HUES6 (cell line): ENCODE measurements around the gene OLFML3.

ENCODE experiments used
- H3K27ac ChIP-seq: 2 replicates; pipeline ENCODE4 v1.7.0; 2013; ENCODE audit warnings: low read depth, mild to moderate bottlenecking, low read length, inconsistent platforms
- H3K27me3 ChIP-seq: 2 replicates; pipeline ENCODE4 v1.6.1; 2013; ENCODE audit warnings: low read length; ENCODE audit not compliant: control insufficient read depth, insufficient read depth
- H3K36me3 ChIP-seq: 2 replicates; pipeline ENCODE4 v1.6.1; 2013; ENCODE audit warnings: low read length; ENCODE audit not compliant: control insufficient read depth, insufficient read depth
- H3K4me1 ChIP-seq: 2 replicates; pipeline ENCODE4 v1.6.1; 2013; ENCODE audit warnings: low read length; ENCODE audit not compliant: control insufficient read depth, insufficient read depth
- H3K4me3 ChIP-seq: 2 replicates; pipeline ENCODE4 v1.5.1; 2013; ENCODE audit warnings: low read depth, low read length
- H3K9ac ChIP-seq: one replicate; pipeline ENCODE4 v1.6.1; 2013; ENCODE audit warnings: mild to moderate bottlenecking, low read length
- H3K9me3 ChIP-seq: 2 replicates; pipeline ENCODE4 v1.6.1; 2013; ENCODE audit warnings: low read depth, low read length; ENCODE audit not compliant: control insufficient read depth, insufficient read depth

OLFML3 gene

GRCh38 chr1:113978863-113979702 lies at the start of gene OLFML3:
Gene OLFML3, plus strand, starts transcription at chr1:113979474. Its CDS starts 43 bp downstream, at chr1:113979517.
- H3K27me3 ChIP-seq, result no peaks in the 10 kb centered on the region
- H3K27ac ChIP-seq, result peak within 1 kb of the TSS; percentile 78
- H3K4me3 ChIP-seq, result peak within 1 kb of the TSS; percentile 53
- peaks cover 26% of the 10 kb centered on the region for H3K36me3 ChIP-seq
- H3K4me1 ChIP-seq, result peaks cover 82% of the 10 kb centered on the region
- H3K9me3 ChIP-seq, result no peaks in the 10 kb centered on the region
- peak within 1 kb of the TSS; percentile 86 for H3K9ac ChIP-seq

GRCh38 chr1:113929750-113930498 lies 49.4 kb upstream of the OLFML3 start:
- Histone ChIP-seq H3K27ac (peak overlapping the region; percentile 12; the same call in 1 of the 2 replicates), H3K36me3 (no peaks in the 10 kb centered on the region), H3K4me1 (peaks cover 18% of the 10 kb centered on the region), H3K27me3 (no peaks in the 10 kb centered on the region), H3K4me3 (peak overlapping the region; percentile 99), H3K9me3 (no peaks in the 10 kb centered on the region), H3K9ac (peak overlapping the region; percentile 89)

DNA sequence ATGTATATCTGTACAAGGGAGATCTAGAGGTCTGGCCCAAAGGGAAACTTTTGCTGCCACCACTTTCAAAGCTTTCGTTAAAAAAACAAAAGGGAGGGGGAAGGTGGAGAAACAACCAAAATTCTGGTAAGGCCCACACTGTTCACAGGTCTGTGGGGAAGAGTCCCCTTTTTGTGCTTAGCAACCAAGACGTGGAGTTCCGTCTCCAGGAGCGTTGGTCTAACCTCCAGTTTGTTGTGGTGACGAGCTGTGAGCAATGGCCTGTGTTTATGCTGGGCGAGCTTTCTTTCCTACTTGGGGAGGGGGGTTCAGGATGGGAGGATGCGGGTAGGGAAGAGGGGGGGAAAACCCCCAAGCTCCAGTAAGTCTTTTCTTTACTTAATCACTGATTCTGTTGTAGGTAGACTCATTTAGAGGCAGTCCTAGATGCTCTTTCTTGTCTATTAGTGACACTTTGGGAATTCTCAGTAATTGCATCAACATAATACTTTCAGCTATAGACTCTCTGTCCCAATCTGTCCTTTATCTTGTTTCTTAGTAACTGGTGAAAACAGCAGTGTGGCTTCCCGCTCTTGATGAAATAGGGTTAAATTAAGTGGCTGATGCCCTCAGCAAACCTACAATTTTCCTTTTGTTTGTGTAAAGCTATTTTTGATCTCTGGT lies 48.6 kb upstream of the OLFML3 start:
- Histone ChIP-seq H3K9me3 (peaks cover 4% of the 10 kb centered on the region; the same call in 1 of the 2 replicates), H3K4me3 (peak overlapping the region; percentile 99), H3K36me3 (no peaks in the 10 kb centered on the region), H3K27me3 (no peaks in the 10 kb centered on the region), H3K27ac (no peak overlapping the region), H3K4me1 (peaks cover 18% of the 10 kb centered on the region), H3K9ac (peak overlapping the region; percentile 89)

- peak overlapping the region; percentile 99; the same call in 1 of the 2 replicates for H3K4me3 ChIP-seq
Measured at GRCh38 chr1:113931451-113931851, 47.8 kb upstream of the OLFML3 start.

DNA sequence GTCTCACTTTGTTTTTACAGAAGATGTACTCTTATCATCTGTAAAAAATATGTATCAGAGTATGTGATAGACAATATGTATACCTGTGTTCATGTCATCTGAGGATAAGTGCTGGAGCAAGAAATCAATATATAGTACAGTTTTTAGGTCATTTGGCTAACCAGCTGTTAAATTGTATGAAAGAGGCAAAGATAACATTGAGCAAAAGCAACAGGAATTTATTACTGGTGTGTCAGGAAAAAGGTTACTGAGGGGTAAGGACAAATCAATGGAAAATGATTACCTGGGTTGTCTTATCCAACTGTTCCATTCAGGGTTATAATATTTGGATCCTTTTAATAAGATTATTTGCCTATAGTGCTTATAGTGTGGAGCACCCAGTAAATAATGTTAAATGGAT lies 45.3 kb upstream of the OLFML3 start:
- Histone ChIP-seq H3K9me3 (peaks cover 4% of the 10 kb centered on the region; the same call in 1 of the 2 replicates), H3K27me3 (no peaks in the 10 kb centered on the region), H3K9ac (no peak overlapping the region), H3K36me3 (no peaks in the 10 kb centered on the region), H3K4me3 (no peak overlapping the region), H3K4me1 (peaks cover 30% of the 10 kb centered on the region), H3K27ac (no peak overlapping the region)

More at GRCh38 chr1:113931451-113931851, 47.8 kb upstream of the OLFML3 start:
- H3K4me1 ChIP-seq, result peaks cover 18% of the 10 kb centered on the region
- no peaks in the 10 kb centered on the region for H3K27me3 ChIP-seq
- H3K9me3 ChIP-seq, result peaks cover 4% of the 10 kb centered on the region; the same call in 1 of the 2 replicates
- no peak overlapping the region for H3K9ac ChIP-seq
- H3K27ac ChIP-seq, result no peak overlapping the region
- no peaks in the 10 kb centered on the region for H3K36me3 ChIP-seq

DNA sequence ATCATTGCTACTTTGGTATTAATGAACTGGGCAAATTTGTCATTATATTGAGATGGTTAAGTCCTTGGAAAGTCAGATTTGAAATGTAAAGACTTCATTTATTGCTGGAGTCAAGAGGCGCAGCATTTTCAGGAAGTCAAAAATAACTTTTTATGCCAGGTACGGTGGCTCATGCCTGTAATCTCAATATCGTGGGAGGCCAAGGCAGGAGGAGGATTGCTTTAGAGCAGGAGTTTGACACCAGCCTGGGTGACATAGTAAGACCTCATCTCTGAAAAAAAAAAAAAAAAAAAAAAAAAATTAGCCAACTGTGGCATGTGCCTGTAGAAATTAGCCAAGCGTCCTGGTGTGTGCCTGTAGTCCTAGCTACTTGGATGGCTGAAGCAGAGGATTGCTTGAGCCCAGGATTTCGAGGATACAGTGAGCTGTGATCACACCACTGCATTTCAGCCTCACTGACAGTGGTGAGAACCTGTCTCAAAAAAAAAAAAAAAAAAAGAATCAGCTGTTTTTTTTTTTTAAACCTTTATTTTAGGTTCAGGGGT lies 44.7 kb upstream of the OLFML3 start:
- H3K27me3 ChIP-seq, result no peaks in the 10 kb centered on the region
- H3K4me1 ChIP-seq, result peaks cover 30% of the 10 kb centered on the region
- H3K36me3 ChIP-seq, result no peaks in the 10 kb centered on the region
- no peak overlapping the region for H3K9ac ChIP-seq
- H3K9me3 ChIP-seq, result peaks cover 4% of the 10 kb centered on the region; the same call in 1 of the 2 replicates
- H3K4me3 ChIP-seq, result no peak overlapping the region
- no peak overlapping the region for H3K27ac ChIP-seq

- Histone ChIP-seq H3K4me3 (no peak overlapping the region), H3K27ac (no peak overlapping the region), H3K9me3 (peaks cover 4% of the 10 kb centered on the region; the same call in 1 of the 2 replicates), H3K27me3 (no peaks in the 10 kb centered on the region), H3K9ac (no peak overlapping the region), H3K4me1 (peaks cover 30% of the 10 kb centered on the region), H3K36me3 (peaks cover 3% of the 10 kb centered on the region; the same call in 1 of the 2 replicates)
Measured at GRCh38 chr1:113935176-113935575, 44.1 kb upstream of the OLFML3 start.

GRCh38 chr1:113935970-113936369 lies 43.3 kb upstream of the OLFML3 start:
- Histone ChIP-seq H3K36me3 (peaks cover 11% of the 10 kb centered on the region), H3K27ac (no peak overlapping the region), H3K9me3 (peaks cover 4% of the 10 kb centered on the region; the same call in 1 of the 2 replicates), H3K27me3 (no peaks in the 10 kb centered on the region), H3K4me3 (no peak overlapping the region), H3K9ac (no peak overlapping the region), H3K4me1 (peaks cover 26% of the 10 kb centered on the region)

GRCh38 chr1:113937146-113937545 lies 42.1 kb upstream of the OLFML3 start:
- Histone ChIP-seq H3K36me3 (peaks cover 16% of the 10 kb centered on the region), H3K4me1 (peaks cover 15% of the 10 kb centered on the region), H3K4me3 (no peak overlapping the region), H3K9me3 (peaks cover 4% of the 10 kb centered on the region; the same call in 1 of the 2 replicates), H3K27ac (no peak overlapping the region), H3K9ac (no peak overlapping the region), H3K27me3 (no peaks in the 10 kb centered on the region)

GRCh38 chr1:113938192-113938591 lies 41.1 kb upstream of the OLFML3 start:
- no peaks in the 10 kb centered on the region for H3K27me3 ChIP-seq
- peaks cover 4% of the 10 kb centered on the region; the same call in 1 of the 2 replicates for H3K9me3 ChIP-seq
- H3K4me1 ChIP-seq, result peaks cover 15% of the 10 kb centered on the region
- peaks cover 21% of the 10 kb centered on the region for H3K36me3 ChIP-seq
- H3K9ac ChIP-seq, result no peak overlapping the region
- no peak overlapping the region for H3K27ac ChIP-seq
- H3K4me3 ChIP-seq, result no peak overlapping the region
